Measurements from ENCODE around the gene NTM.

Gene NTM

GRCh38 chr11:132140056-132140455 is 769.6 kb downstream of the NTM start:
- no peak for TF ChIP-seq CTCF (IDR thresholded peaks at IDR 0.05; ENCODE audit: low read depth, low read length)

GRCh38 chr11:132142121-132142520 is 771.7 kb downstream of the NTM start:
- TF ChIP-seq CTCF (IDR thresholded peaks at IDR 0.05; ENCODE audit: low read depth, low read length), result no peak
- H3K4me3 ChIP-seq (ENCODE audit: low read depth, low read length), result no peak overlapping the region

More at GRCh38 chr11:132140056-132140455, 769.6 kb downstream of the NTM start:
- H3K4me3 ChIP-seq (ENCODE audit: low read depth, low read length), result no peak overlapping the region

DNA sequence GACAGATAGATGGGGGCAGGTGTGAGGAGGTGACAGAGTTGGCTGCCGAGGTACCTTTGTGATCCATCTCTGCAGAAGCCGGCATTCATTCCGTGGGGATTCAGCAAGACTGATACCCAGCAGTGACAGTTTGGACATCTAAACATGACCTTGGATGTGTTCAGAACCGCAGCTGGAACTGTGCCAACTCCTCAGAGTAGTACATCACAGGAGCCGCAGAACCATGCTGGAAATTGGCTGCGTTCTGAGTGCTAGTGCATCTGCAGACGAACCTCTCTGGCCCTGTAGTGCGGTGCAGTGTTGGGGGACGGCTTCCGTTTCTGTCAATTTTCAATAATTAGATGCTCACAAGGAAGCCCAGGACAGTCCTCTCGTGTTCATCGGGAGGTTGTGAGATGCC is 772.1 kb downstream of the NTM start:
- H3K4me3 ChIP-seq (ENCODE audit: low read depth, low read length), result no peak overlapping the region
- no peak for TF ChIP-seq CTCF (IDR thresholded peaks at IDR 0.05; ENCODE audit: low read depth, low read length)

DNA sequence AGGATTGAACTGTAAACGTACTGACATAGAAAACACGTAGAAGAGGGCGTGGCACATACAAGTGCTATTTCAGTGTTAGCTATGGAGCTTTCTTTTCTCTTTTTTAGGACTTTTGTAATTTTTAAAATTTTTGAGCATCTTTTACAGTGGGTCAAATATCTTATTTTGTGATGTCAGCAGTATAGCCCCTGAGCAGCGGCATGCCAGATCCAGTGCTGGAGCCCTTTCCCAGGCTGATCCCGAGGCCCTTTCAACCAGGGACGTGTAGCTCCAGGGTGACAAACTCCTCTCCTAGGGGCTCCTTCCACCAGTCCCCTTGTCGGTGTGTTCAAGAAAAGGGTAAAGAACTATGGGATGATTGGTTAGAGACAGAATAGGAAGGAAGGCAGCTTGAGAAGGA is 777.0 kb downstream of the NTM start:
- no peak overlapping the region for H3K4me3 ChIP-seq (ENCODE audit: low read depth, low read length)
- TF ChIP-seq CTCF (IDR thresholded peaks at IDR 0.05; ENCODE audit: low read depth, low read length), result no peak

- no peak for TF ChIP-seq CTCF (IDR thresholded peaks at IDR 0.05; ENCODE audit: low read depth, low read length)
These were observed 784.4 kb downstream of the NTM start for GRCh38 chr11:132154781-132155180.

GRCh38 chr11:132158091-132158490 is 787.7 kb downstream of the NTM start:
- peak; percentile 34; the same call in 1 of the 2 replicates for TF ChIP-seq CTCF (IDR thresholded peaks at IDR 0.05; ENCODE audit: low read depth, low read length)
- H3K4me3 ChIP-seq (ENCODE audit: low read depth, low read length), result no peak overlapping the region

More at GRCh38 chr11:132154781-132155180, 784.4 kb downstream of the NTM start:
- H3K4me3 ChIP-seq (ENCODE audit: low read depth, low read length), result no peak overlapping the region

DNA sequence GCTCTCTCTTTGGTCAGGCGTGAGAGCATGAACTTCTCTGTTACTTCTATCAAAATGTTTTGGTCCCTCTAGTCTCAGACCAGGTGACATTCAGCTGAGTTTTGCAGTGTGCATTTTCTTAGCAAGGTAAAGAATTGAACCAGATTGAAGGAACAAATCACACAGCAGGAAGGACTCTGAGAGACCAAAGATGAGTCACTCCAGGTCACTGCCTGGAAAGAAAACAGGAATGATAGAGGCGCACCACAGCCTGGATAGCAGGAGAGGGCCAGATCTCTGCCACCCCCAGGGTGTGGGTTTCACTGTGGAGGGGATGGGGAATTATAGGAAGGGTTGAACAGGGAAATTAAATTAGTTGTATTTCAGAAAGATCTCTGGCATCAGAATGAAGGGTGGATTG is 788.3 kb downstream of the NTM start:
- H3K4me3 ChIP-seq (ENCODE audit: low read depth, low read length), result no peak overlapping the region
- no peak for TF ChIP-seq CTCF (IDR thresholded peaks at IDR 0.05; ENCODE audit: low read depth, low read length)
